NB4 (cell line): Measurements from ENCODE around the gene DOC2B.
"Not testable (repeated sequence)": the region's sequence is repeated elsewhere in the genome, so short reads cannot be mapped to it uniquely, and the experiment has no call there.

ENCODE experiments used
- MAX ChIP-seq: IDR thresholded peaks from 2 replicates; pipeline ENCODE4 v1.6.1; 2011; ENCODE audit warnings: low read depth, low read length
- POLR2A ChIP-seq: IDR thresholded peaks from 2 replicates; pipeline ENCODE4 v1.6.1; 2011; ENCODE audit warnings: mild to moderate bottlenecking; ENCODE audit not compliant: insufficient read length; ENCODE audit errors: extremely low read depth
- TF ChIP-seq, protein P1 (sequence below): IDR thresholded peaks from one replicate; pipeline ENCODE4 v1.5.1; 2012; ENCODE audit warnings: low read depth, low read length

GRCh38 chr17:135022-135421, 46.4 kb downstream of the DOC2B start:
- TF ChIP-seq, protein P1, sequence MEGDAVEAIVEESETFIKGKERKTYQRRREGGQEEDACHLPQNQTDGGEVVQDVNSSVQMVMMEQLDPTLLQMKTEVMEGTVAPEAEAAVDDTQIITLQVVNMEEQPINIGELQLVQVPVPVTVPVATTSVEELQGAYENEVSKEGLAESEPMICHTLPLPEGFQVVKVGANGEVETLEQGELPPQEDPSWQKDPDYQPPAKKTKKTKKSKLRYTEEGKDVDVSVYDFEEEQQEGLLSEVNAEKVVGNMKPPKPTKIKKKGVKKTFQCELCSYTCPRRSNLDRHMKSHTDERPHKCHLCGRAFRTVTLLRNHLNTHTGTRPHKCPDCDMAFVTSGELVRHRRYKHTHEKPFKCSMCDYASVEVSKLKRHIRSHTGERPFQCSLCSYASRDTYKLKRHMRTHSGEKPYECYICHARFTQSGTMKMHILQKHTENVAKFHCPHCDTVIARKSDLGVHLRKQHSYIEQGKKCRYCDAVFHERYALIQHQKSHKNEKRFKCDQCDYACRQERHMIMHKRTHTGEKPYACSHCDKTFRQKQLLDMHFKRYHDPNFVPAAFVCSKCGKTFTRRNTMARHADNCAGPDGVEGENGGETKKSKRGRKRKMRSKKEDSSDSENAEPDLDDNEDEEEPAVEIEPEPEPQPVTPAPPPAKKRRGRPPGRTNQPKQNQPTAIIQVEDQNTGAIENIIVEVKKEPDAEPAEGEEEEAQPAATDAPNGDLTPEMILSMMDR = not testable (repeated sequence)
- not testable (repeated sequence) for TF ChIP-seq POLR2A, MAX
